ENCODE data around the gene ACTG2.

Gene ACTG2

GRCh38 chr2:73968357-73968937 is 75.6 kb downstream of the ACTG2 start:
- Mint-ChIP-seq H3K27me3 (ENCODE audit: low read depth) (no peaks in the 10 kb centered on the region), H3K36me3 (ENCODE audit: low read depth) (no peaks in the 10 kb centered on the region), H3K4me3 (no peak overlapping the region), H3K27ac (no peak overlapping the region), H3K4me1 (ENCODE audit: low read depth) (peaks cover 56% of the 10 kb centered on the region), H3K9me3 (no peaks in the 10 kb centered on the region)
- no peak for DNase-seq (ENCODE audit: low spot score)

- Mint-ChIP-seq H3K36me3 (ENCODE audit: low read depth) (no peaks in the 10 kb centered on the region), H3K9me3 (no peaks in the 10 kb centered on the region), H3K4me1 (ENCODE audit: low read depth) (peaks cover 48% of the 10 kb centered on the region), H3K4me3 (no peak overlapping the region), H3K27me3 (ENCODE audit: low read depth) (no peaks in the 10 kb centered on the region), H3K27ac (no peak overlapping the region)
- DNase-seq (ENCODE audit: low spot score), result no peak
These were observed 76.5 kb downstream of the ACTG2 start for GRCh38 chr2:73969356-73969755.

Measured in T-helper 2 cell treated with Interferon-gamma antibody and Interleukin-4, amounts not matched to agents 5 μg/mL and 100 μg/mL, for 36 hours (primary cell).